Keratinocyte (primary cell): ENCODE data around the gene PRPF39. TPM values are rescaled to one million over a fixed set of nuclear protein-coding genes. Genes with fewer than 3 reads are reported as not detected.

Source experiments
- DNase-seq: peaks from one replicate; pipeline ENCODE4 v3.0.0-alpha.2; 2011; ENCODE audit warnings: low read depth, missing footprints, low spot score
- FAIRE-seq: peaks from 2 replicates; lab custom pipeline; 2011; peaks lifted over from hg19 to GRCh38; lab: Jason Lieb, UNC
- H2AFZ ChIP-seq: 2 replicates; pipeline ENCODE4 v1.6.0; 2012; ENCODE audit warnings: low read length, control low read depth, inconsistent platforms; ENCODE audit not compliant: control insufficient read depth
- H3K27ac ChIP-seq: 2 replicates; pipeline ENCODE4 v1.5.1; 2011; ENCODE audit warnings: low read length; ENCODE audit not compliant: control insufficient read depth, insufficient read depth
- H3K27me3 ChIP-seq: 3 replicates; pipeline ENCODE4 v1.6.0; 2011; ENCODE audit warnings: low read length; ENCODE audit not compliant: control insufficient read depth, insufficient read depth; ENCODE audit errors: extremely low read depth
- H3K36me3 ChIP-seq, 2 experiments: 2 replicates in 1 of 2; 3 replicates in 1 of 2; pipeline ENCODE4 v1.5.1; 2011; ENCODE audit warnings: low read length in 2 of 2, mild to moderate bottlenecking in 1 of 2; ENCODE audit not compliant: control insufficient read depth in 2 of 2, insufficient read depth in 2 of 2; ENCODE audit errors: extremely low read depth in 1 of 2
- H3K4me1 ChIP-seq: 3 replicates; pipeline ENCODE4 v1.5.1; 2011; ENCODE audit warnings: low read length; ENCODE audit not compliant: control insufficient read depth, insufficient read depth; ENCODE audit errors: extremely low read depth
- H3K4me2 ChIP-seq: 3 replicates; pipeline ENCODE4 v1.6.0; 2011; ENCODE audit warnings: low read depth, low read length; ENCODE audit not compliant: control insufficient read depth, insufficient read depth; ENCODE audit errors: extremely low read depth
- H3K4me3 ChIP-seq, 3 experiments: fragments of 200-600 bp in 1 of 3; sonication (generic) in 1 of 3; 2 replicates in 2 of 3; 3 replicates in 1 of 3; pipeline ENCODE4 v1.5.1; 2011 to 2016; ENCODE audit warnings: low read length in 3 of 3, mild to moderate bottlenecking in 3 of 3, control low read depth in 2 of 3, inconsistent platforms in 1 of 3, low read depth in 1 of 3, mixed read lengths in 1 of 3, mixed run types in 1 of 3, moderate library complexity in 1 of 3; ENCODE audit not compliant: control insufficient read depth in 2 of 3, insufficient read depth in 2 of 3; ENCODE audit errors: extremely low read depth in 1 of 3
- H3K79me2 ChIP-seq: 2 replicates; pipeline ENCODE4 v1.6.0; 2012; ENCODE audit warnings: low read length; ENCODE audit not compliant: control insufficient read depth, insufficient read depth
- H3K9ac ChIP-seq: 3 replicates; pipeline ENCODE4 v1.6.0; 2011; ENCODE audit warnings: low read length; ENCODE audit not compliant: control insufficient read depth, insufficient read depth; ENCODE audit errors: extremely low read depth
- H3K9me1 ChIP-seq: 3 replicates; pipeline ENCODE4 v1.6.0; 2011; ENCODE audit warnings: low read length; ENCODE audit not compliant: control insufficient read depth, insufficient read depth; ENCODE audit errors: extremely low read depth
- H3K9me3 ChIP-seq: 2 replicates; pipeline ENCODE4 v1.5.1; 2012; ENCODE audit warnings: low read depth, low read length; ENCODE audit not compliant: control insufficient read depth
- H4K20me1 ChIP-seq: 3 replicates; pipeline ENCODE4 v1.6.0; 2011; ENCODE audit warnings: low read length; ENCODE audit not compliant: control insufficient read depth, insufficient read depth; ENCODE audit errors: extremely low read depth
- CTCF ChIP-seq, 3 experiments: IDR thresholded peaks in 1 of 3; conservative IDR thresholded peaks in 1 of 3; optimal IDR thresholded peaks in 1 of 3; 2 replicates in 2 of 3; 3 replicates in 1 of 3; pipeline versions ENCODE3 to v1.5.1; 2011; ENCODE audit warnings: low read length in 3 of 3, mild to moderate bottlenecking in 3 of 3, moderate library complexity in 2 of 3, control low read depth in 1 of 3, inconsistent platforms in 1 of 3; ENCODE audit not compliant: insufficient read depth in 2 of 3; ENCODE audit errors: extremely low read depth in 1 of 3
- EZH2 ChIP-seq: IDR thresholded peaks from one replicate; pipeline ENCODE4 v1.6.1; 2012; ENCODE audit warnings: inconsistent platforms, mild to moderate bottlenecking, low read length, moderate library complexity
- dilution Hi-C: fragments of 300-500 bp; cut with MboI; formaldehyde crosslinking; loops from one replicate; pipeline ENCODE4 v1.7.0; 2020; ENCODE audit warnings: low sequenced_read_pairs; ENCODE audit not compliant: extremely low pct_ligation_motif_present
- polyA plus RNA-seq, 5 experiments: library from polyadenylated mRNA; depleted of rRNA in 3 of 5; stranded (reverse) in 3 of 5; stranded (forward) in 1 of 5; unstranded in 1 of 5; fragments of >200 nt; gene quantifications; 1 replicate in 1 of 5; 2 replicates in 3 of 5; 3 replicates in 1 of 5; pipeline versions ENCODE4 v1.2.1 to v1.2.3, GENCODE V29; 2011 to 2012; ENCODE audit warnings: missing spikeins in 2 of 5, low read depth in 1 of 5, low replicate concordance in 1 of 5

The PRPF39 gene
- polyA plus RNA-seq, 1 donor (not counting 4 experiments of a cell fraction or from before 2014, with no cell fraction given), result 45.5 TPM

GRCh38 chr14:45144658-45145057 is 60.7 kb downstream of the PRPF39 start:
- no peak for FAIRE-seq
- DNase-seq, result no peak
- no peaks in the 10 kb centered on the region for H3K9me1 ChIP-seq
- H4K20me1 ChIP-seq, result no peaks in the 10 kb centered on the region
- peaks cover 14% of the 10 kb centered on the region for H3K79me2 ChIP-seq
- no peaks in the 10 kb centered on the region for H3K9me3 ChIP-seq
- H2AFZ ChIP-seq, result no peak overlapping the region
- H3K4me3 ChIP-seq, result no peak overlapping the region
- H3K9ac ChIP-seq, result no peak overlapping the region
- H3K4me2 ChIP-seq, result no peak overlapping the region
- peaks cover 9% of the 10 kb centered on the region for H3K4me1 ChIP-seq
- no peaks in the 10 kb centered on the region for H3K27me3 ChIP-seq
- H3K27ac ChIP-seq, result no peak overlapping the region
- no peak for TF ChIP-seq CTCF (optimal IDR thresholded peaks at IDR 0.05 in 1 of 3, IDR thresholded peaks at IDR 0.05 in 1 of 3, conservative IDR thresholded peaks at IDR 0.05 in 1 of 3; ENCODE audit: extremely low read depth in 1 of 3, insufficient read depth in 2 of 3, low read length in 3 of 3)
- no peak for TF ChIP-seq EZH2
- no peaks in the 10 kb centered on the region for H3K36me3 ChIP-seq
- dilution Hi-C loops, result no loop called here

GRCh38 chr14:45145214-45145613 is 61.3 kb downstream of the PRPF39 start:
- FAIRE-seq, result no peak
- Histone ChIP-seq H3K9ac (no peak overlapping the region), H2AFZ (no peak overlapping the region), H3K4me2 (no peak overlapping the region), H3K36me3 (no peaks in the 10 kb centered on the region), H3K9me3 (no peaks in the 10 kb centered on the region), H3K27me3 (no peaks in the 10 kb centered on the region), H3K27ac (no peak overlapping the region), H3K79me2 (peaks cover 9% of the 10 kb centered on the region), H3K4me3 (no peak overlapping the region), H3K4me1 (peaks cover 9% of the 10 kb centered on the region), H3K9me1 (no peaks in the 10 kb centered on the region), H4K20me1 (no peaks in the 10 kb centered on the region)
- DNase-seq, result no peak
- no peak for TF ChIP-seq EZH2
- no peak for TF ChIP-seq CTCF (optimal IDR thresholded peaks at IDR 0.05 in 1 of 3, IDR thresholded peaks at IDR 0.05 in 1 of 3, conservative IDR thresholded peaks at IDR 0.05 in 1 of 3; ENCODE audit: extremely low read depth in 1 of 3, insufficient read depth in 2 of 3, low read length in 3 of 3)
- dilution Hi-C loops, result no loop called here
